Thyroid gland (tissue), 4 donors: ENCODE data around the gene SPINT2. TPM values are rescaled to one million over a fixed set of nuclear protein-coding genes. Genes with fewer than 3 reads are reported as not detected.

ENCODE experiments used
- DNase-seq, 2 donors: peaks; one replicate each; pipeline ENCODE4 v3.0.0-alpha.2; 2019
- H3K27ac ChIP-seq, 3 donors: fragments of 200-600 bp; sonication (generic); 1 replicate in 2 of 3; 2 replicates in 1 of 3; pipeline ENCODE4 v1.5.1; 2016 to 2019; ENCODE audit warnings: mild to moderate bottlenecking in 1 of 3, moderate library complexity in 1 of 3
- H3K27me3 ChIP-seq: fragments of 200-600 bp; sonication (generic); one replicate; pipeline ENCODE4 v1.5.1; 2019
- H3K36me3 ChIP-seq, 2 donors: fragments of 200-600 bp; sonication (generic); one replicate each; pipeline ENCODE4 v1.5.1; 2016 to 2019
- H3K4me1 ChIP-seq, 2 donors: fragments of 200-600 bp; sonication (generic); one replicate each; pipeline ENCODE4 v1.5.1; 2017 to 2019
- H3K4me3 ChIP-seq, 3 donors: fragments of 200-600 bp; sonication (generic); replicated peaks in 1 of 3; 1 replicate in 2 of 3; 2 replicates in 1 of 3; pipeline ENCODE4 v1.5.1; 2016; ENCODE audit warnings: mild to moderate bottlenecking in 1 of 3
- H3K9me3 ChIP-seq: fragments of 200-600 bp; sonication (generic); one replicate; pipeline ENCODE4 v1.5.1; 2017
- POLR2A ChIP-seq, 2 donors: fragments of 450-650 bp; IDR thresholded peaks; one replicate each; pipeline ENCODE4 v1.6.1; 2017; ENCODE audit warnings: antibody characterized with exemption in 2 of 2, mild to moderate bottlenecking in 2 of 2, moderate library complexity in 1 of 2
- WGBS, 2 donors: methylation state at CpG; one replicate each; pipeline ENCODE4 v1.1.5; 2017; 5-methylcytosine and 5-hydroxymethylcytosine counted together
- intact Hi-C: fragments of 100-400 bp; cut with DNase I; formaldehyde crosslinking; loops from one replicate; pipeline ENCODE4 v1.15.1; 2023
- total RNA-seq, 4 donors: library from RNA; depleted of rRNA; stranded (reverse); fragments of >200 nt; gene quantifications; one replicate each; pipeline ENCODE4 v1.2.3, GENCODE V29; 2016
- TF ChIP-seq, protein P1 (sequence below), 6 experiments: fragments of 200-600 bp in 3 of 6; fragments of 450-650 bp in 3 of 6; sonication (generic) in 3 of 6; IDR thresholded peaks; one replicate each; pipeline ENCODE4 v1.5.1; 2016 to 2019; ENCODE audit warnings: antibody characterized with exemption in 6 of 6, mild to moderate bottlenecking in 2 of 6, inconsistent platforms in 1 of 6, moderate library complexity in 1 of 6

The SPINT2 gene
- total RNA-seq, 4 donors from 2014 or later, result 424 to 1,529 (median 712) TPM

DNA sequence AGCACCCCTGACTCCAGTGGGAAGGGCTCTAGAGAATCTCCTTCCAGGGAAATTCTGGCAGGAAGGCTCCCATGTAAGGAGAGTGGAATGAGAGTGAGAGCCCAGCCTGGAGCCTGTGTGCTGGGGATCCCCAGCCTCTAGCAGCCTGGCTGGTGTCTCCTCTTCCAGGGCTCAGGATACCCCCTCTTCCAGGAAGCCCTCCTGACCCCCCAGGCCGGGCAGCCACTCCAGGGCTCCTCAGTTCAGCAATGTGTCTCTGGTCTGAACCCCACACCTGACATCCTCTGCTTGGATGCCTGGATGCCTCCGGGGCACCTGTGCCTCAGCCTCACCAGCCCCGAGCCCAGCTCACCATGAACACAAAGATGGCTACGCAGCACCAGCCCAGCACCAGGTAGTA lies 42.7 kb downstream of the SPINT2 start:
- no peaks in the 10 kb centered on the region for H3K27me3 ChIP-seq
- no peak overlapping the region for H3K4me3 ChIP-seq
- intact Hi-C loops, result no loop called here
- peaks cover 13% of the 10 kb centered on the region in 2 donors for H3K4me1 ChIP-seq
- H3K36me3 ChIP-seq, result no peaks in the 10 kb centered on the region
- no peaks in the 10 kb centered on the region for H3K9me3 ChIP-seq
- no peak for DNase-seq
- H3K27ac ChIP-seq, result no peak overlapping the region
- TF ChIP-seq POLR2A (IDR thresholded peaks at IDR 0.05), result no peak
- TF ChIP-seq, protein P1, sequence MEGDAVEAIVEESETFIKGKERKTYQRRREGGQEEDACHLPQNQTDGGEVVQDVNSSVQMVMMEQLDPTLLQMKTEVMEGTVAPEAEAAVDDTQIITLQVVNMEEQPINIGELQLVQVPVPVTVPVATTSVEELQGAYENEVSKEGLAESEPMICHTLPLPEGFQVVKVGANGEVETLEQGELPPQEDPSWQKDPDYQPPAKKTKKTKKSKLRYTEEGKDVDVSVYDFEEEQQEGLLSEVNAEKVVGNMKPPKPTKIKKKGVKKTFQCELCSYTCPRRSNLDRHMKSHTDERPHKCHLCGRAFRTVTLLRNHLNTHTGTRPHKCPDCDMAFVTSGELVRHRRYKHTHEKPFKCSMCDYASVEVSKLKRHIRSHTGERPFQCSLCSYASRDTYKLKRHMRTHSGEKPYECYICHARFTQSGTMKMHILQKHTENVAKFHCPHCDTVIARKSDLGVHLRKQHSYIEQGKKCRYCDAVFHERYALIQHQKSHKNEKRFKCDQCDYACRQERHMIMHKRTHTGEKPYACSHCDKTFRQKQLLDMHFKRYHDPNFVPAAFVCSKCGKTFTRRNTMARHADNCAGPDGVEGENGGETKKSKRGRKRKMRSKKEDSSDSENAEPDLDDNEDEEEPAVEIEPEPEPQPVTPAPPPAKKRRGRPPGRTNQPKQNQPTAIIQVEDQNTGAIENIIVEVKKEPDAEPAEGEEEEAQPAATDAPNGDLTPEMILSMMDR (IDR thresholded peaks at IDR 0.05), result no peak
- 95% methylated on average over 4 of the region's 4 CpGs; no CpG with 5 or more reads in 1 of the 2 donors for WGBS, 2 donors

DNA sequence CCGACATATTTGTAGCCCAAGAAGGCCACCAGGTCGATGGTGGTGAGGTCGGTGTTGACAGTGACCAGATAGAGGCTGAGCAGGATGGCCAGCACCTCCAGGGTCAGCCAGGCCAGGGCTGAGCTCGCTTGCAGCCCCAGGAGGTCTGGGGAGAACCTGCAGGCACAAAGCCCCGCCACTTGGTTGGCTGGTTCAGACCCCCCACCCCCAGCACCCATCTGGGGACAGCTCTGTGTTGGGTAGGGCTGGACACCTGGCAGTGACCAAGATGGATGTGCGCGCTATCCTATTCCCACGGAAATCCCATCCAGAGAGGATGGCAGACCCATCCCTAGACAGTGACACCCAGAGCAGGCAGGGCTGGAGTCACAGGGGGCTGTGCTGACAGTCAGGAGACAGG lies 43.2 kb downstream of the SPINT2 start:
- Histone ChIP-seq H3K9me3 (no peaks in the 10 kb centered on the region), H3K27me3 (no peaks in the 10 kb centered on the region), H3K36me3 (no peaks in the 10 kb centered on the region), H3K4me1 (peaks cover 13% of the 10 kb centered on the region in 2 donors), H3K27ac (no peak overlapping the region), H3K4me3 (no peak overlapping the region)
- WGBS, 2 donors, result 86 to 96% methylated on average over 7 to 8 of the region's 8 CpGs
- DNase-seq, result no peak
- intact Hi-C loops, result no loop called here
- no peak for TF ChIP-seq POLR2A (IDR thresholded peaks at IDR 0.05)
- TF ChIP-seq, protein P1 (IDR thresholded peaks at IDR 0.05), result no peak

DNA sequence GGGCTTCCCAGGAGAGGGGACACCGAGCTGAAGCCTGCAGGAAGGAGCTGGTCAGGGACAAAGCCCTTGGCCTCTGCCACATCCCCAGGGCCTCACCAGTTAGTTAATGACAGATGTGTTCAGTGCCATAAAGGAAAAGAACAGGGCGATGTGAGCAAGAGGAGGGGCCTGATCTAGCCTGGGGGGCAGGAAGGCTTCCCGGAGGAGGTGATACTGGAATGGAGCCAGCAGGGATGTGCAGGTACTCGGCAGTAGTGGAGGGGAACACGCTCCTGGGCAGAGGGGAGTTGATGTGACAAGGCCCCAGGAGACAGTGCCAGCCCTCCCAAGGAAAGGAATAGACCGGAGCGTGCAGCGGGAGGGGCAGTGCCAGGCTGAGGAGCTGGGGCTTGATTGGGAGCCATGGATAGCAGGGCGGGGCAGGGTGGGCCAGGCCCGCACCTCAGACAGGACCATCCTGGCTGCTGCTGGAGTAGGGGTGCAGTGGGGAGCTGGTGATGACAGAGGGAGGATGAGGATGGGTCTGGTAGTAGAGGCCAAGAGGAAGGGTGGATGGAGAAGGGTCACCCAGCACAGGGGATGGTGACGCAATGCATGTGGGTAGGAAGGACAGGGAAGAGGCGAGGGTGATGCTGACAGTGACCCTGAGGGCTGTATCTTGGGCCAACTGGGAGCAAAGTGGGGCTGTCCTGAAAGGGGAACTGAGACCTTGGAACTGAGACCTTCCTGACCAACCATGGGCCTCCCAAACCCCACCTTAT lies 43.8 kb downstream of the SPINT2 start:
- no peaks in the 10 kb centered on the region for H3K36me3 ChIP-seq
- intact Hi-C loops, result no loop called here
- 92 to 95% methylated on average over 12 of the region's 12 CpGs for WGBS, 2 donors

DNA sequence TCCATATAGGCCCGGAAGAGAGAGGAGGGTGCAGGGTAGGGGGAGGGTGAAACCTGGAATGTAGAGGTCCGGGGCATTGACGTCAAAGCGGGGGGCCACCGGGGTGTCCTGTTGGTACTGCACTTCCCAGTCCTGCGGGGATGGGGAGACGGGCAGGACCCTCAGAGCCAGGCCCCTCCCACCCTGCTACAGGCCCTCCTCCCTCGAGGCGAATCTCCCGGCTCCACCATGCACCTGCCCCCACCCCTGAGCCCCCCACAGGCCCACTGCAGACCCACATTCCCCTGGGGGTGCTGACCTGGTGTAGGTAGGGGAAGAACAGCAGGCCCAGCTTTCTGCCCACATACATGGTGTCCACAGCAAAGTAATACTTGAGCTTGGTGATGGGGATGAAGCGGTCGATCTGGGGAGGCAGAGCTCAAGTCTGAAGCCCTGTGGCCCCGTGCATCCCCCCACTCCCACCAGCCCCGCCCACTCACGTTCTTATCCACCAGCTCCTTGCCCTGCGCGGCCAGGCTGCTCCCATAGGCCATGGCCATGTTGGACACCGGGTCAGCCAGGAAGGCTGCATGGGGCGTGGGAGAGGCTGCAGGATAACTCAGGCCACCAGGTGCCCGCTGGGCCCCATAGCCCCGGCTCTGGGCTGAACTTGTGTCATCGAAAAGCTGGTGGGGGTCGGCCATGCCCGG lies 44.7 kb downstream of the SPINT2 start:
- TF ChIP-seq, protein P1 (IDR thresholded peaks at IDR 0.05), result no peak
- no peak for TF ChIP-seq POLR2A (IDR thresholded peaks at IDR 0.05)
- intact Hi-C loops, result no loop called here
- peaks cover 6 to 7% of the 10 kb centered on the region in 2 donors for H3K4me1 ChIP-seq
- no peak overlapping the region for H3K27ac ChIP-seq
- 80 to 91% methylated on average over 17 to 24 of the region's 24 CpGs for WGBS, 2 donors
- no peaks in the 10 kb centered on the region for H3K27me3 ChIP-seq
- no peaks in the 10 kb centered on the region for H3K9me3 ChIP-seq
- DNase-seq, result no peak
- no peaks in the 10 kb centered on the region for H3K36me3 ChIP-seq
- H3K4me3 ChIP-seq, result no peak overlapping the region

More for the DNA sequence above, 43.8 kb downstream of the SPINT2 start:
- no peak for TF ChIP-seq POLR2A (IDR thresholded peaks at IDR 0.05)
- TF ChIP-seq, protein P1 (IDR thresholded peaks at IDR 0.05), result no peak
- Histone ChIP-seq H3K9me3 (no peaks in the 10 kb centered on the region), H3K4me1 (peaks cover 13% of the 10 kb centered on the region in 2 donors), H3K4me3 (no peak overlapping the region), H3K27me3 (no peaks in the 10 kb centered on the region), H3K27ac (no peak overlapping the region)
- no peak for DNase-seq
